ENCODE data around the gene TNS4.
A peak's percentile ranks its signal among the peaks of the same experiment; 100 is the strongest.

Gene TNS4

DNA sequence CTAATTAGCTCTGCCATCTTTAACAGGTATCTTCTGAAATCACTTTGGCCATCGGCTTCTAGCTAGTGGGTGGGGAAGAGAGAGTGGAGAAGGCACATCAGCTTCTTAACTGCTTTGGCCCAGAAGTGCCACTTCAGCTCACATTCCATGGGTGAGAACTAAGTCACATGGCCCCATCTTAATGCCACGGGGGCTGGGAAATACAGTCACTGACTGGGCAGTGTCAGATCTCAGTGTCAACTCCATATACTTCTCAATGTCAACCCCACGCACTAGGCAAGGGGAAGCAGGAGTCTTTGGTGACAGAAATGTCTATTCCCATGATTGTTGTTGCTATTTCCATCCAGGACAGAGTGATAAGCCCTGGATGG is 34.5 kb upstream of the TNS4 start:
- DNase-seq, result no peak

DNA sequence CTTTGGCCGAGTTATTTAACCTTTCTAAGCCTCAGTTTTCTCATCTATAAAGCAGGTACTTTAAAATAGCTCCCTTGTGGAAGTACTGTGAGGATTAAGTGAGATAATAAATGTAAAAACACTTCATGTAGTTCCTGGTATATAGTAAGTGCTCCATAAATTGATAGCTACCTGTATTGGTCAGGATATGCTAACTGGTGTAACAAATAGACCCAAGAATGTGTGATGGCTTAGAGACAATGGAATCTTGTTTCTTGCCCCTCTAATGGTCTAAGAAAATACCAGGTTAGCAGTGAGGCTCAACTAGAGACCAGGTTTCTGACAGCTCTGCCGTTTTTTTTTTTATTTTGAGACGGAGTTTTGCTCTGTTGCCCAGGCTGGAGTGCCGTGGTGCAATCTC is 34.0 kb upstream of the TNS4 start:
- DNase-seq, result no peak

- peak; percentile 79 for DNase-seq
Observed at GRCh38 chr17:40534371-40535189, 33.2 kb upstream of the TNS4 start.

DNA sequence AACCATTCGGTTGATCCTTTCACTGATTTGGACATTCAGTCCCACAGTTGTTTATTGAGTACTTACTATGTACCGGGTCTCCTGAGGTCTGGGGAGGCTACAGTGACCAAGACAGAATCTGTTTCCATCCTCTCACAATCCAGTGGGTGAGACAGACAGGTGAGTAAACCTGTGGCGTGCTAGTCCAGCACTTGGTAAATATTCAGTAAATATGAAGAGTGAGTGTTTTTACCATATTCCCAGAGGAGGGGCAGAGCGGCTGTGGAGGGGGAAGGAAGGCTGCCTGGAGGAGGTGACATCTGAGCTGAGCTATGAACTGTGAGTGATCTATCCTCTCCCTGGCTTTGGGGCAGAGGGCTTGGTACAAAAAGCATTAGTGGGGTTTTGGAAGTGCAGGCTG is 32.5 kb upstream of the TNS4 start:
- DNase-seq, result no peak

DNA sequence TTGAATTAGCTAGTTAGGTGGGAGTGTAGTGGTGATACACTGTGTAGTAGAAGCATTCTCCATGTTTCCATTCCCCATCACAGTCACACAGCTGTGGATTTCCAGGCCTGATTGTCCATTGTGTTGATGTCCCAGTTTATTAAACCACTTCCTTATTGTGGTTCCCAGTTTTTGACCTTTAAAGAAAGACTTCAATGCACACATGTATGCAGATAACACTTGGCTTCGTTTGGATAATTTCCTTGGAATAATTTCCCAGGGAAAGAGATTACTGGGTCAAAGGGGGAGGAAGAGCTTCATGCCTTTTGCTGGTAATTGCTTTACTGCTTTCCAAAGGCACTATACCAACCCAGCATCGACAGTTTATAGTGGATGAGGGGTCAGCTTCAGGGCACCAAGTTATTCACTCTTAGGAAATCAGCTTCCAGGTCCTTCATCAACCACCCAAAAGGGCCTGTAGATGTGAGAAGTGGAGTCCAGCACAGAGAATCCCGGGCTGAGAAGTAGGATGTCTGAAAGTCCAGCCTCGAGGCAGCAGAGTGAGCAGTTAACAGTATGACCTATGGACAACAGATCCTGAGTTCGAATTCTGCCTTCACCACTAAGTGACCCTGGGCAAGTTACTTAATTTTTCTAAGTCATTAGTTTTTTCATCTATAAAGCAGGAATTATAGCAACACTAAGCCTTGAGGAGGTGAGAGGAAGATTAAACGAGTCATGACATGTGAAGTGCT is 31.3 kb upstream of the TNS4 start:
- DNase-seq, result no peak

DNA sequence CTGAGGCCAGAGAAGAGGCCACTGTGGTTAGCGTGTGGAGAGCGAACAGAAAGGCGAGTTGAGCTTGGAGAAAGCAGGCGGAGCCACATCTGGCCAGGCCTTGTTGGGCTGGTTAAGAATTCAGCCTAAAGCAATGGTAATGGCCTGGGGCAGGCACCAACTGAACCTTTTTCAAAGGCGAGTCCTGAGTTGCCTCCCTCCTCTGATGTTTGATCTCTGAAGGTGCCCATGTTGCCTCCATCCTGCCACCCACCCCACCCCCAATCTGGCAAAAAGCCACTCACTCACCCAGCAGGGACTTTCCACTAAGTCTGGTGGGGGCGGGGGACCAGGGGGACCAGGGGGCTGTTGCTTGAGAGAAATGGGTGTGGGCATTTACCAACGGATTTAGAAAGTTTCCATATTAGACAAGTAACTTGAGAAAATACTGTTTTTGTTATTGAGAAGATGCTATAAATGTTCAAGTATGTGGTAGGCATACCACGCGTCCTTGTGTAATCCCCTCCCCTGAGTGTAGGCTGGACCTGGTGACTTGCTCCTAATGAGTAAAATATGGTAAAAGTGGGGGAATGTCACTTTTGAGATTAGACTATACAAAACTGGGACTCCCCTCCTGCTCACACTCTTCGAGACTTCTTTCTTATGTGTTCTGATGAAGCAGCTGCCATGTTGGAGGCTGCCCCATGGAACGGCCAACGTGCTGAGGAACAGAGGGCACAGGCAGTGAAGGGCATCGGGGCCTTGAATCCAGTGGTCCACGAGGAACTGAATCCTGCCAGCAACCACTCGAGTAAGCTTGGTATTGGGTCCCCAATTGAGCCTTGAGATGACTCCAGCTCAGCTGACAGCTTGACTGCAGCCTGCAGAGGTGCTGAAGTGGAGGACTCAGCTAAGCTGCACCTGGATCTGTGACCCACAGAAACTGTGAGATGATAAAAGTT is 29.9 kb upstream of the TNS4 start:
- DNase-seq, result peak; percentile 61

GRCh38 chr17:40530531-40530994 is 29.1 kb upstream of the TNS4 start:
- no peak for DNase-seq

- no peak for DNase-seq
Observed at GRCh38 chr17:40529991-40530390, 28.6 kb upstream of the TNS4 start.

GRCh38 chr17:40528692-40529417 is 27.4 kb upstream of the TNS4 start:
- DNase-seq, result no peak

GRCh38 chr17:40526668-40527067 is 25.2 kb upstream of the TNS4 start:
- no peak for DNase-seq

DNA sequence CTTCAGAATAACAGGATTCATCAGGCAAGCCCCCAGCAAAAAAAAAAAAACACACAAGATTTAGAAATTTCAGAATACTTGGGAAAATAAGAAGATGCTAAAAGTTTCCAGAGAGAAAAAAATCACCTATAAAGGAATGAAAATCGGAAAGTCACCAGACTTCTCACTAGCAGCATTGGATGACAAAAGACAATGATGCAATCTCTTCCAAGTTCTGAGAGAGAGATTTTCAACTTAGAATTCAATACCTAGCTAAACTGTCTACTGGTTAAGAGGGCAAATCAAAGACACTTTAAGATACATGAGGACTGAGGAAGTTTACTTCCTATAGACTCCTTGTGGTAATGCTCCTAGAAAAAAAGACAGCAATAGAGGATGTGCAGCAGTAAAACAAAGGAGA is 23.9 kb upstream of the TNS4 start:
- DNase-seq, result no peak

- no peak for DNase-seq
Observed at GRCh38 chr17:40524243-40524965, 23.0 kb upstream of the TNS4 start.

GRCh38 chr17:40522961-40523310 is 21.5 kb upstream of the TNS4 start:
- no peak for DNase-seq

DNA sequence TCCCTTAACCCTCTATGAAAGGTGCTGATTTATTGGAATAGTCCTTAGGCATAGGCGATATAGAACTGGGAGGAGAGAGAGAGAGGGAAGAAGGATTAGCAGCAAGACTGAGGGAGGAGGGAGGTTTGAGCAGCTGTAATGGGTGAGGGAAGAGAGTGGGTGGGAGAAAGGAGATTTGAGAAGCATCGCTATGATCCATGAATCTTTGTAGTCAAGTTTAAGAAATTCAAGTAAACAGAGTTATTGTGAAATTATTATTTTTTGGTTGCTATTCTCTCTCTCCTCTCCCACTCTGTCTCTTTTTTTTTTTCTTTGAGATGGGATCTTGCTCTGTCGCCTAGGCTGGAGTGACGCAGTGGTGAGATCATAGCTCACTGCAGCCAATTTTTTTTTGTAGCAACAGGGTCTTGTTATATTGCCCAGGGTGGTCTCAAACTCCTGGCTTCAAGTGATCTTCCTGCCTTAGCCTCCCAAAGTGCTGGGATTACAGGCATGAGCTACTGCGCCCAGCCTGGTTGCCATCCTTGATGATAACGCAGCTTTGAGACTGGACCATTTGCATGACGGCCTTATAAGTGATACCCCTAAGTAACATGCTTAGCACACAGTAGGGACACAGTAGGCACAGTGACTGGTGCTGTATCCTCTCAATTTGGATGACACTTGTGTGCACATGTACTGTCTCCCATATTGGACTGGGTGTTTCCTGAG is 21.0 kb upstream of the TNS4 start:
- DNase-seq, result no peak

DNA sequence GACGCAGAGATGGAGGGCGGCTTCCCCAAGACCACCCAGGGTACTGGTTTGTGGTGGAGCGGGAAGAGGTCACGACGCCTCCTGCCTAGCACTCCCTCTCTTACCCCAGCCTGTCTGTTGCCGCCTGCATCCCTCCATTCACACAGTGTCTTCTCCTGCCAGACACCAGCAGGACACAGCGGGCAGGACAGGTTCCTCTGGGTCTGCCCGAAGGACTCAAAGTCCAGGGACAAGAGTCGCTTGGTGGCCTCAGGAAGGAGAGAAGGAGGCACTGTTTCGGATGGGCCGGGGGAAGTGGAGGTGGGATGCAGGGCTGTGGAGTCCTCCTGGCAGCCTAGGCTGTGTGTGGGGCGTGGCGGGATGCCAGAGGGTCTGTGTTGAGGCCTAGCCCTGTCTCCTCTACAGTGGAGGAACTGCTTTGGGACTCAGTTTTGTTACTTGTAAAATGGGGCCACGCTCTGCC is 19.6 kb upstream of the TNS4 start:
- no peak for DNase-seq

DNA sequence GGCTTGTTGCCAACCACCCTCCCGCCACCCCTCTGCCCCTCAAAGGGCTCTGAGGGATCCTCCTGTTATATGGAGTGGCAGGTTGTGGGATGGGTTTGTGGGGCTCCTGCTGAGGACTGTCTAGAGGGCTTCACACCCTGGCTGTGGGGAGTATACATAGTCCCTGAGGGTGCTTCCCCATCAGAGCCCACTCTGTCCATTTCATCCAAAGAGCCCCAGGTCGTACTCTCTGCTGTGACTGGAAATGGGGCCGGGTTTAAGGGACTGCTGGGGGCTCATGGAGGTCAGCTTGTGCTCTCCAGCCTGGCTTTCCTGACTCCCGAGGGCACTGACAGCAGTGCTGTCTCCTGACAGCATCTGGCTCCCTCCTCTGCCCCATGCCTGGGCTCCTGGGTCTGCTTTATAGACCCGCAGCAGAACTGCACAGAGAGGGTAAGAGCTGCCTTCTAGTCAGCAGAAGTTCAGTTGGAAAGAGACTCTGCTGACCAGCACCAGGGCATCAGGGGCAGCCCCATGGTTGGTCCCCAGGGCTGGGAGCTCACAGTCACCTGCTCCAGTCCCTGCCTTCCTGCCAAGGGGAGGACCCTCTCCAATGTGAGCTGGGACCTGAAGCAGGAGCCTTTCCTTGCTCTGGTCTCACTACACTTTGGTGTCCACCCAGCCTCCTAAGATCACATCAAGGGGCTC is 17.8 kb upstream of the TNS4 start:
- no peak for DNase-seq

GRCh38 chr17:40518401-40519088 is 17.1 kb upstream of the TNS4 start:
- DNase-seq, result peak; percentile 96

GRCh38 chr17:40517981-40518380 is 16.6 kb upstream of the TNS4 start:
- no peak for DNase-seq

- no peak for DNase-seq
Observed at GRCh38 chr17:40517286-40517662, 15.9 kb upstream of the TNS4 start.
